ENCODE data around the gene PKNOX2. TPM values are rescaled to one million over a fixed set of nuclear protein-coding genes. Genes with fewer than 3 reads are reported as not detected.

PKNOX2 gene
- total and polyA plus RNA-seq, 9 donors = 11.5 to 27.8 (median 24.5) TPM

GRCh38 chr11:125452125-125452470, 287.5 kb downstream of the PKNOX2 start:
- no peak overlapping the region for H3K4me3 ChIP-seq (ENCODE audit: low read length)
- no peaks in the 10 kb centered on the region for H3K27me3 ChIP-seq (ENCODE audit: control insufficient read depth, insufficient read depth, low read length)
- no peaks in the 10 kb centered on the region for H3K9me3 ChIP-seq (replicated peaks; ENCODE audit: control insufficient read depth, low read depth, low read length)
- H3K4me1 ChIP-seq (ENCODE audit: control insufficient read depth, insufficient read depth, low read length) = no peaks in the 10 kb centered on the region
- no peaks in the 10 kb centered on the region for H3K36me3 ChIP-seq (ENCODE audit: control insufficient read depth, insufficient read depth, low read length)
- no peak for DNase-seq
- no peak overlapping the region for H3K27ac ChIP-seq (ENCODE audit: low read length)
- 90% methylated on average over 6 of the region's 7 CpGs for WGBS (ENCODE audit: insufficient coverage)

GRCh38 chr11:125454047-125454446, 289.5 kb downstream of the PKNOX2 start:
- no peak for DNase-seq

GRCh38 chr11:125455851-125456250, 291.3 kb downstream of the PKNOX2 start:
- H3K27ac ChIP-seq (ENCODE audit: low read length) = no peak overlapping the region
- H3K4me3 ChIP-seq (ENCODE audit: low read length) = no peak overlapping the region
- peaks cover 8% of the 10 kb centered on the region for H3K4me1 ChIP-seq (ENCODE audit: control insufficient read depth, insufficient read depth, low read length)
- H3K36me3 ChIP-seq (ENCODE audit: control insufficient read depth, insufficient read depth, low read length) = no peaks in the 10 kb centered on the region
- no peak for DNase-seq
- H3K27me3 ChIP-seq (ENCODE audit: control insufficient read depth, insufficient read depth, low read length) = no peaks in the 10 kb centered on the region
- 74% methylated on average over 10 of the region's 13 CpGs for WGBS (ENCODE audit: insufficient coverage)
- H3K9me3 ChIP-seq (replicated peaks; ENCODE audit: control insufficient read depth, low read depth, low read length) = no peaks in the 10 kb centered on the region

More at GRCh38 chr11:125454047-125454446, 289.5 kb downstream of the PKNOX2 start:
- H3K9me3 ChIP-seq (replicated peaks; ENCODE audit: control insufficient read depth, low read depth, low read length) = no peaks in the 10 kb centered on the region
- H3K27me3 ChIP-seq (ENCODE audit: control insufficient read depth, insufficient read depth, low read length) = no peaks in the 10 kb centered on the region
- H3K27ac ChIP-seq (ENCODE audit: low read length) = no peak overlapping the region
- WGBS (ENCODE audit: insufficient coverage) = 93% methylated on average over 5 of the region's 6 CpGs
- no peak overlapping the region for H3K4me3 ChIP-seq (ENCODE audit: low read length)
- peaks cover 8% of the 10 kb centered on the region for H3K4me1 ChIP-seq (ENCODE audit: control insufficient read depth, insufficient read depth, low read length)
- H3K36me3 ChIP-seq (ENCODE audit: control insufficient read depth, insufficient read depth, low read length) = no peaks in the 10 kb centered on the region

GRCh38 chr11:125457814-125458343, 293.3 kb downstream of the PKNOX2 start:
- 24% methylated on average over 6 of the region's 12 CpGs for WGBS (ENCODE audit: insufficient coverage)
- peak overlapping the region; percentile 55 for H3K27ac ChIP-seq (ENCODE audit: low read length)
- H3K27me3 ChIP-seq (ENCODE audit: control insufficient read depth, insufficient read depth, low read length) = no peaks in the 10 kb centered on the region
- no peaks in the 10 kb centered on the region for H3K36me3 ChIP-seq (ENCODE audit: control insufficient read depth, insufficient read depth, low read length)
- no peaks in the 10 kb centered on the region for H3K9me3 ChIP-seq (replicated peaks; ENCODE audit: control insufficient read depth, low read depth, low read length)
- no peak overlapping the region for H3K4me3 ChIP-seq (ENCODE audit: low read length)
- peaks cover 8% of the 10 kb centered on the region for H3K4me1 ChIP-seq (ENCODE audit: control insufficient read depth, insufficient read depth, low read length)
- peak; percentile 84 for DNase-seq

- H3K4me1 ChIP-seq (ENCODE audit: control insufficient read depth, insufficient read depth, low read length) = peaks cover 8% of the 10 kb centered on the region
- no peak overlapping the region for H3K27ac ChIP-seq (ENCODE audit: low read length)
- no peak for DNase-seq
- H3K27me3 ChIP-seq (ENCODE audit: control insufficient read depth, insufficient read depth, low read length) = no peaks in the 10 kb centered on the region
- no peak overlapping the region for H3K4me3 ChIP-seq (ENCODE audit: low read length)
- no peaks in the 10 kb centered on the region for H3K36me3 ChIP-seq (ENCODE audit: control insufficient read depth, insufficient read depth, low read length)
- H3K9me3 ChIP-seq (replicated peaks; ENCODE audit: control insufficient read depth, low read depth, low read length) = no peaks in the 10 kb centered on the region
- WGBS (ENCODE audit: insufficient coverage) = 71% methylated on average over 1 of the region's 6 CpGs
Measured at GRCh38 chr11:125460275-125460674, 295.7 kb downstream of the PKNOX2 start.

GRCh38 chr11:125463590-125464269, 299.2 kb downstream of the PKNOX2 start:
- H3K27me3 ChIP-seq (ENCODE audit: control insufficient read depth, insufficient read depth, low read length) = peaks cover 2% of the 10 kb centered on the region
- no peak overlapping the region for H3K27ac ChIP-seq (ENCODE audit: low read length)
- no peaks in the 10 kb centered on the region for H3K9me3 ChIP-seq (replicated peaks; ENCODE audit: control insufficient read depth, low read depth, low read length)
- H3K4me3 ChIP-seq (ENCODE audit: low read length) = no peak overlapping the region
- no peak for DNase-seq
- 54% methylated on average over 3 of the region's 5 CpGs for WGBS (ENCODE audit: insufficient coverage)
- no peaks in the 10 kb centered on the region for H3K36me3 ChIP-seq (ENCODE audit: control insufficient read depth, insufficient read depth, low read length)
- H3K4me1 ChIP-seq (ENCODE audit: control insufficient read depth, insufficient read depth, low read length) = no peaks in the 10 kb centered on the region

GRCh38 chr11:125464270-125464662, 299.7 kb downstream of the PKNOX2 start:
- H3K27me3 ChIP-seq (ENCODE audit: control insufficient read depth, insufficient read depth, low read length) = peaks cover 2% of the 10 kb centered on the region
- no peaks in the 10 kb centered on the region for H3K4me1 ChIP-seq (ENCODE audit: control insufficient read depth, insufficient read depth, low read length)
- H3K27ac ChIP-seq (ENCODE audit: low read length) = no peak overlapping the region
- WGBS (ENCODE audit: insufficient coverage) = 75% methylated on average over 4 of the region's 4 CpGs
- no peaks in the 10 kb centered on the region for H3K36me3 ChIP-seq (ENCODE audit: control insufficient read depth, insufficient read depth, low read length)
- no peaks in the 10 kb centered on the region for H3K9me3 ChIP-seq (replicated peaks; ENCODE audit: control insufficient read depth, low read depth, low read length)
- H3K4me3 ChIP-seq (ENCODE audit: low read length) = no peak overlapping the region
- DNase-seq = no peak

- no peaks in the 10 kb centered on the region for H3K4me1 ChIP-seq (ENCODE audit: control insufficient read depth, insufficient read depth, low read length)
- WGBS (ENCODE audit: insufficient coverage) = 78% methylated on average over 3 of the region's 8 CpGs
- no peak overlapping the region for H3K4me3 ChIP-seq (ENCODE audit: low read length)
- H3K27ac ChIP-seq (ENCODE audit: low read length) = no peak overlapping the region
- H3K27me3 ChIP-seq (ENCODE audit: control insufficient read depth, insufficient read depth, low read length) = peaks cover 2% of the 10 kb centered on the region
- H3K9me3 ChIP-seq (replicated peaks; ENCODE audit: control insufficient read depth, low read depth, low read length) = no peaks in the 10 kb centered on the region
- H3K36me3 ChIP-seq (ENCODE audit: control insufficient read depth, insufficient read depth, low read length) = no peaks in the 10 kb centered on the region
- DNase-seq = no peak
Measured at GRCh38 chr11:125464666-125465065, 300.1 kb downstream of the PKNOX2 start.

GRCh38 chr11:125465255-125465654, 300.7 kb downstream of the PKNOX2 start:
- Histone ChIP-seq H3K4me1 (ENCODE audit: control insufficient read depth, insufficient read depth, low read length) (no peaks in the 10 kb centered on the region), H3K9me3 (replicated peaks; ENCODE audit: control insufficient read depth, low read depth, low read length) (no peaks in the 10 kb centered on the region), H3K27me3 (ENCODE audit: control insufficient read depth, insufficient read depth, low read length) (peaks cover 2% of the 10 kb centered on the region), H3K36me3 (ENCODE audit: control insufficient read depth, insufficient read depth, low read length) (no peaks in the 10 kb centered on the region), H3K27ac (ENCODE audit: low read length) (no peak overlapping the region), H3K4me3 (ENCODE audit: low read length) (no peak overlapping the region)
- no CpG with 5 or more reads among the region's 2 CpGs for WGBS (ENCODE audit: insufficient coverage)
- no peak for DNase-seq

GRCh38 chr11:125465701-125466100, 301.1 kb downstream of the PKNOX2 start:
- Histone ChIP-seq H3K4me3 (ENCODE audit: low read length) (no peak overlapping the region), H3K27me3 (ENCODE audit: control insufficient read depth, insufficient read depth, low read length) (peaks cover 2% of the 10 kb centered on the region), H3K27ac (ENCODE audit: low read length) (no peak overlapping the region), H3K9me3 (replicated peaks; ENCODE audit: control insufficient read depth, low read depth, low read length) (no peaks in the 10 kb centered on the region), H3K36me3 (ENCODE audit: control insufficient read depth, insufficient read depth, low read length) (no peaks in the 10 kb centered on the region), H3K4me1 (ENCODE audit: control insufficient read depth, insufficient read depth, low read length) (no peaks in the 10 kb centered on the region)
- WGBS (ENCODE audit: insufficient coverage) = 31% methylated on average over 3 of the region's 5 CpGs
- DNase-seq = no peak

GRCh38 chr11:125468025-125468424, 303.5 kb downstream of the PKNOX2 start:
- peaks cover 2% of the 10 kb centered on the region for H3K27me3 ChIP-seq (ENCODE audit: control insufficient read depth, insufficient read depth, low read length)
- no peak for DNase-seq
- H3K4me1 ChIP-seq (ENCODE audit: control insufficient read depth, insufficient read depth, low read length) = no peaks in the 10 kb centered on the region
- H3K4me3 ChIP-seq (ENCODE audit: low read length) = no peak overlapping the region
- H3K27ac ChIP-seq (ENCODE audit: low read length) = no peak overlapping the region
- no peaks in the 10 kb centered on the region for H3K9me3 ChIP-seq (replicated peaks; ENCODE audit: control insufficient read depth, low read depth, low read length)
- no peaks in the 10 kb centered on the region for H3K36me3 ChIP-seq (ENCODE audit: control insufficient read depth, insufficient read depth, low read length)
